DLD1 (cell line): ENCODE results near the gene AGTRAP.

Experiments used
- in situ Hi-C: cut with HindIII; loops from 2 replicates; pipeline ENCODE4 v1.10.0; 2017; ENCODE audit warnings: low sequenced_read_pairs

The AGTRAP gene

GRCh38 chr1:11731691-11732283, 4.1 kb upstream of the AGTRAP start:
- in situ Hi-C loops, result no loop called here

DNA sequence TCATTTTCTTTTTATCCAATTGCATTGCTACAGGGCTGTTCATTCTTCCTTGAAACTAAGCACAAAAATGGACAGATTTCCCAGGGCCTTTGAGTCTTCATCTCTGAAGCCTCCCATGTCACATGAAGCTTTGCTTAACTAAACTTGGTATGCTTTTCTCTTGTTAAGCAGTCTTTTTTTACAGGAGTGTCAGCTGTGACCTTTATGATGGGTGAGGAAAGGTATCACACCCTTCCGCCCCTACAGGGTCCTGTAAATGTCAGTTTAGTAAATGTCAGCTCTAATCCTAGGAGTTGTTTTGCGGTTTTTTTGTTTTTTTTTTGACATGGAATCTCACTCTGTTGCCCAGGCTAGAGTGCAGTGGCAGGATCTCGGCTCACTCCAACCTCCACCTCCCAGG, 2.6 kb upstream of the AGTRAP start:
- in situ Hi-C loops, result no loop called here

GRCh38 chr1:11735531-11735853, 444 bp upstream of the AGTRAP start:
- in situ Hi-C loops, result no loop called here

GRCh38 chr1:11736746-11737639, 1.1 kb downstream of the AGTRAP start:
- in situ Hi-C loops, result no loop called here

DNA sequence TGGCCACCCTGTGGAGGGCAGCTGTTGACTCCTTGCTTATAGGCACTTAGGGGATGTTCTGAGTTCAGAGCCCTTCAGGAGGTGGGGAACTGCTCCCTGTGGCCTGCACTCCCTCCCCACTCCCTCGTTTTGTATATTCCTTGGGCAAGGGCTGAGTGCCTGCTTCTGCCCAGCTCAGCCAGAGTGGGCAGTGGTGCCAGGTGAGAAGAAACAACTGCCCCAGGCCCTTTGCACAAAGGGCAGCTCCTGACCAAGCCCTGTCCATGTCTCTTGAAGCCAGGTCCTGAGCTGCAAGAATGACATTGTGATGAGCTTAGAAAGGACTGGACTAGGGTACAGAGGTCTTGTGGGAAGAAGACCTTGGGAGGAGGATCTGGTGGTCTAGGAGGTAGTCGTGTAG, 2.2 kb downstream of the AGTRAP start:
- in situ Hi-C loops, result no loop called here

DNA sequence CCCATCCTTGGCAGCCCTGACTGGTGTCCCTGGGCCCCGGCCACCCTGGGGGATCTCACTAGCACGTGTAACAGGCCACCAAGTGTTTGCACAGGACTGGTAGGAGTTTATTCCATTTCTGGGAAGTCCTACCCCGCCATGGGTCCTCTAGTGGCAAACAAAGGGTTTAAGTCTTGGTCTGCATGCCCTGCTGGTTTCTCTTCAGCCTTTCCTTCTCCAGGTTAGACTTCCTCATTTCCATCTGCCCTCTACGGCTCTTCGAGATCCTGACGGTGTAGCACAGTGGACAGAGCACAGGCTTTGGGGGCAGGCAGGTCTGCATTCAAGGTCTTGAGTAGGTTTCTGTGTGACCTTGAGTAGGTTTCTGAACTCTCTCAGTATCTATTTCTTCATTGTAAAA, 2.8 kb downstream of the AGTRAP start:
- in situ Hi-C loops, result no loop called here

- in situ Hi-C loops, result no loop called here
Observed at GRCh38 chr1:11740258-11741192, 4.6 kb downstream of the AGTRAP start.

- in situ Hi-C loops, result no loop called here
Observed at GRCh38 chr1:11741482-11741881, 5.5 kb downstream of the AGTRAP start.

- in situ Hi-C loops, result no loop called here
Observed at GRCh38 chr1:11741919-11742558, 6.1 kb downstream of the AGTRAP start.

DNA sequence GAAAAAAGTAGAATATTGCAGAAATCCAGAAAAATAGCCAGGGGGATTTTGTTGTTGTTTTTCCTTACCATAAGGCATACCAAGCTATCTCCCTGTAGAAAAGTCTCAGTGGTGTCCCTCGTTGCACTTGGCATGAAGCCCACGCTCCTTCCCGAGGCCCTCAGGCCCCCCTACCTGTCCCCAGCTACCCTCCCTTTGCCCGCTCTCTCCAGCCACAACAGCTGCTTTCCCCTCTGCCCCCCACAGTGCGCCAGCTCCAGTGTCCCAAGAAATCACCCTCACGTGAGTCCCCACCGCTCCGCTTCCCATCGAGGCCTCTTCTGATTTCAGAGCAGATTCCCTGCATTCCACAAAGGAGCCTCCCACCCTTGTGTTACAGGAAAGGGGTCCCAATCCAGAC, 8.4 kb downstream of the AGTRAP start:
- in situ Hi-C loops, result no loop called here

DNA sequence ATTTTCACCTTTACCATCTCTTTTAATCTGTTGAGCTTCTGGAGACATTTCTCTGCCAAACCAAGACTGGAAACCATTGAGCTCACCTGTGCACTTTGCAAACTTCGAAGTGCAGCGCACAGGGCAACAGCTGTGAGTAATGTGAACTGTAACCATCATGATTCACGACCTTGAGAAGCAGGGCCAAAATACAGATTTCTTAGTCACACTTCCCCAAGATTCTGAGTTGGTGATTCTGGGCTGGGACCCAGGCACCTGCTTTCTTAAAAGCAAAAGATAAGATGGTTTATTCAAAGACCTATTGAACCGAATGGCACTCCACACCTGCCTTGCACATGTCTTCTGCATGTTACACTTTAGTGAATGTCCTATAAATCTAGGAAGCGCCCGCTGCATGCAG, 10.2 kb downstream of the AGTRAP start:
- in situ Hi-C loops, result no loop called here

- in situ Hi-C loops, result no loop called here
Observed at GRCh38 chr1:11746795-11747487, 11.0 kb downstream of the AGTRAP start.

DNA sequence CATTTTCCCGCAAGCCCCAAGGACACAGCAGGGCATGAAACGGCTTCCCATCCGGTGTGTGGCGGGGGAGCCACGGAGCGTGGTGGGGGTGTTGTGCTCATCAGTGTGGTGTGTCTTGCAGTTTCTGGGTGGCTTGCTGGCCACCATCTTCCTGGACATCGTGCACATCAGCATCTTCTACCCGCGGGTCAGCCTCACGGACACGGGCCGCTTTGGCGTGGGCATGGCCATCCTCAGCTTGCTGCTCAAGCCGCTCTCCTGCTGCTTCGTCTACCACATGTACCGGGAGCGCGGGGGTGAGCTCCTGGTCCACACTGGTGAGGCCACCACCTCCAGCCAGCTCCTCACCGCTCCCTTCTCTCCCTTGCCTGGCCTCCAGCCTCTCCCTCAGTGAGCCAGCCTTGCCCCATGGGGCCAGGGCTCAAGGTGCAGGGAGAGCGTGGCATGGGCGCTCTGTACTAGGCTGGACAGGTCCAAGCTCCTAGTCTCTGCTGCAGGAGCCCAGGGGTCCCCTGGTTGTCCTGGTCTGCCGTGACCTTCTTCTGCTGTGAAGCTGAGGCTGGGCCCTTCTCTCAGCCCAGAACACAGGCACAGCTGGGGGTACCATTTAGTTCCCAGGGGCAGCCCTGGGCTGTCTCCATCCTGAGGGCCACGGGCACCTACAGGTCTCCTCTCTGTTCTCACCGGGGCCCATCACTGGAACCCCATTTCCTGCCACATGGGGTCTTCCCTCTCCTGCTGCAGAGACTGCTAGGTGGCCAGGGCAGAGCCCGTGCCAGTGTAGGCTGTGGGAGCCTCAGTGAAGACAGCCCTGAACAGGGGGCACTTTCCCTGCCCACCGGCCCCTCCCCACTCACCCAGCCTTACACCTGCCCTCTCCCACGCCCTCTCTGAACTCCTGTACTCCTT, 12.6 kb downstream of the AGTRAP start:
- in situ Hi-C loops, result no loop called here

DNA sequence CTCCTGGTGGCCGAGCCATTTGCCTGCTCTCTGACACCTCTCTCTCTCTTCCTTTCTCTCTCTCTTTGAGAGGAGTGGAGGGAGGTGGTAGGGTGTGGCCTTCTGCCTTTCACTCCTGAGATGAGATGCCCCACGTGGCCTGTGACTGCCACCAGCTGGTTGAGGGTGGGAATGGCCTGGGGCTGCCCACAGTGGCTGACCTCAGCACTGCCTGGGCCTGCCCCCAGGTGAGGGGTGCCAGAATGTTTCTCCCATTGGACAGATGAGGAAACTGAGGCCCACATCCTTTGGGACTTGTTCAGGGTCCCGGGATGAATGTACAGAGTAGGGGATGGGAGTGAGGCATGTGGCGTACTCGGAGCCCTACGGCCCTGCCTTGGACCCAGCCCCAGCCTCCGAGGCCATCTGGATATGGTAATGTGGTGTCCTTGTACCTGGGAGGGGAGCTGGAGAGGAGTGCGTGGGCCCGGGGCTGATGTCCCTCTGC, 13.3 kb downstream of the AGTRAP start:
- in situ Hi-C loops, result no loop called here

GRCh38 chr1:11749996-11750395, 14.1 kb downstream of the AGTRAP start:
- in situ Hi-C loops, result no loop called here

DNA sequence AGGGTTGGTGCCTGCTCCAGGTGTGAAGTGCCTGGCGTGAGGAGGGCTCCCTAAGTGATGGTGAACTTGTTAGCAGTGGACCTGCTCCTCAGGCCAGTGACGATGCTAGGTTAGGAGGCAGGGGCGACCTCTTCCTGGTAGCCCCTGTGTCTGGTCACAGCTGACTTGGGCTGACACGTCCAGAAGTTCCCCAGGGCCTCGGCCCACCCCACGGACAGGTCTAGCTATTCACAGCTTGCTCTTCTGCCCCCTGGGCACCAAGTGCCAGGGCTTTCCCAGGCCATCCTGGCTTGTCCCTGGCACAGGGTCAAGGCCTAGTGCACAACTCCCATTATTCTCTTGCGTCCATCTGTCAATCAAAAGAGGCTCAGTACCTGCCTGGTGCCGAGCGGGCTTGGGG, 15.2 kb downstream of the AGTRAP start:
- in situ Hi-C loops, result no loop called here

- in situ Hi-C loops, result no loop called here
Observed at GRCh38 chr1:11752359-11753088, 16.6 kb downstream of the AGTRAP start.

DNA sequence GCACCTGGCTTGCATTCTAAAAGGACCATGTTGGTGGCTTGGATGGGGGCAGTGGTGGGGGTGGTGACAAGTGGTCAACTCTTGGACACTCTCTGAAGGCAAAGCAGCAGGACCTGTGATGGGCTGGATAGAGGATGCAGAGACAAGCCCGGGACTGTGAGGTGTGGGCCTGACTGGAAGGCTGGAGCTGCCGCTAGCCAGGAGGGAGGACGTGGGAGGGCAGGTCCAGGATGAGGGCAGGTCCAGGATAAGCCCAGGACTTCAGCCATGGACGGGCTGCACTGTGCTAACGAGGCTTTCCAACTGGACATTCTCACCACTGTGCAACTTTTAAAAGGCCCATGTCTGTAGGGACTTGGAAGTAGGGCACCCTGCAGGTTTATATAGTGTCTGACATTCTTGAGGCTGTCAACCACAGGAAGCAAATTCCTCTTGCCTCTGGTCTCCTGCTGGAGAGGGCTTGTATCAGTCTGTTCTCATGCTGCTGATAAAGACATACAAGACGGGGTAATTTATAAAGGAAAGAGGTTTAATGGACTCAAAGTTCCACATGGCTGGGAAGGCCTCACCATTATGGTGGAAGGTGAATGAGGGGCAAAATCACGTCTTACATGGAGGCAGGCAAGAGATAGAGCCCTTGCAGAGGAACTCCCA, 17.7 kb downstream of the AGTRAP start:
- in situ Hi-C loops, result no loop called here
